Endometrial microvascular endothelial cells (primary cell): Measurements from ENCODE around the gene FILIP1L. TPM values are rescaled to one million over a fixed set of nuclear protein-coding genes. Genes with fewer than 3 reads are reported as not detected.
"Not testable (repeated sequence)": the region's sequence is repeated elsewhere in the genome, so short reads cannot be mapped to it uniquely, and the experiment has no call there.

Experiments
- in situ Hi-C: cut with HindIII; loops from 2 replicates; pipeline ENCODE4 v1.10.0; 2017; ENCODE audit warnings: low sequenced_read_pairs, low pct_unique_long_range_greater_than_20kb; ENCODE audit errors: inconsistent ontology term
- total RNA-seq: library from RNA; depleted of rRNA; stranded (reverse); fragments of >200 nt; gene quantifications from one replicate; pipeline ENCODE4 v1.2.3, GENCODE V29; 2015; ENCODE audit errors: inconsistent ontology term

FILIP1L gene
- total RNA-seq, 1 donor from 2014 or later, result 31.3 TPM

DNA sequence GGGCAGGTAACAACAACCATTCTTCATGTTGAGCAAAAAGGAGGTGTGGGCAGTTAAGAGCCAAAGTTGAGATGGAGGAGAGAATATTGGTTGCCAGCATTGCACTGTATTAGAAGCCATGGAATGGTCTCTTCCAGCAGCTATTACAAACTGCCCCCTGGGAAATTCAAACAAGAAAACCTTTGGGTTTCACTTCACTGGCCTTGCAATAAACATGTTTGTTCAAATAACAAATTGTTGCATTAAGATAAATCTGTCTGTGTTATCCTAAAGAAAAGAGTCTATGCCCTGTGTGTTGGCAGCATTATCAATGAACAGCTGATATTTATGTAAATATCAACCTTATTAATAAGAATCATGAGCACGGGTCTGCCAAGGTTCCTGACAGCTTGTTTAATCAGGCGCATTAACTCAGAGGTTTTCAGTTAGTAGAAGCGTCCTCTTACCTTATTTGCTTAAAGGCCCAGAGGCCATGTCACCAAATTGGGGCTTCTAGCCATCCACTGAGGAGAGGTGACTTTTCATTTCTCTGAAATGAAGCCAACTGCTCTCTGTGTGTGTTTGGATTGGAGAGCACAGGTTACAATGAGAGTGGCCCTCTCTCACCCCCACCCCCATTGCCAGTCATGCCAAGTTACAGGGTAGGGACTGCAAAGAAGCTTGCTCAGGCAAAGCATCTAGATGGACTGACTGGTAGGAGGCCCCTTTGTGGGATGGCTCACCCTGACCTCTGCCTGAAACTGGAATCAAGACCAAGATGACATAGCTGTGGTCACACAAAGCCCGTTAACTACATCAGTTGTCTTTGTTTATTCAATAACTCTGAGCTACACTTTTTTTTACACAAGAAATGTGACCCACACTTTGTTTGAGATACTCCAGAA, 10.5 kb downstream of the FILIP1L start:
- in situ Hi-C loops, result no loop called here

DNA sequence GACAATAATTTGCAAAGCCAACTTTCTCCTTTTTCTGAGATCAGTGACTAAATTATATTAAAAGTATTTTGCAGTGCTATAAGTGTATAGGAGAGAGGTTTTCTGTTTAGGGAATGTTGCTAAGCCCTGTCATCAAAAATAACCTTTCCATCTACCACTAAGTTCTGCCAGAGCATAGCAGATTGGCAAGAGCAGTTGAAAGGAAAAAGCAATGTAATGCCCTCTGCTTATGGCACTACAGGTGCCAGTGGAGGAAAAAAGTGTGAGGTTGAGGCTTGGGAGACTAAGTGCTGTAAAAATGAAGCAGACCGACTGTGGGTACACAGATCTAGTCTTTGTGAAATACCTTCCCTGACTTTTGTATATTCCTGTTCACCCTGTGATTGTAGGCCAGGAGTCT, 11.5 kb downstream of the FILIP1L start:
- in situ Hi-C loops, result no loop called here

DNA sequence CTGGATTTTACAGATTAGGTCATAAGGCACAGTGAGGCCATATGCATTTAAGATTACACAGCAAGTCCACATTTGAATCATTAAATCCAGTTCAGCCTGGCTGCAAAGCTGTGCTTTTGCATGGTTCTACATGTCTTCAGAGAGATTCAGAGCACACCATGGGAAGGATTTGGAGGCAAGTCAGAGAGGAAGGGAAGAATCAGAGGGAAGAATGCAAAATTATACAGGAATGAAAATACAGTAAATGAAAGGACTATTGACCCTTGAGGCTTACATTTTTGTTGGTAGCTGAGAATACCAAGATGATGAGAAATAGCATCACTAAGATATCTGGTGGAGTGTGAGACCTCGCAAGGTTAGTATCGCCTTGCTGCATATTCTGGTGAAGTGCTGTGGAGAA, 13.9 kb downstream of the FILIP1L start:
- in situ Hi-C loops, result no loop called here

DNA sequence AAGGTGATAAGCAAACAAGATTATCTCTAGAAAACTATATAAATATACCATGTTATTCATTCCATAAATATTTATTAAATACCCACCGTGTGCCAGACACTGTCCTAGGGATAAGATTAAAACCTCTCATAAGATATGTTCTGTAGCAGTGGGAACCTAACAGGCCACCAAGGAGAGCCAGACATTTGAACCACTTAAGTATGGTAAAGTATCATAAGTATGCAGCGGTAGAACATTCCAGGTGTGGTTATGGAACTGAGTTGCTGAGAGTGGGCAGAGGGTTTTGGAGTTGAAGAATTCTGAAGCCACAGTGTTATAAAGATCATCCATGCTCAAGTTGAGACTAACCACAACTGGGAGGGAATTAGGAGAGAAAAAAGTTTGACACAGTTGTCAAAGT, 14.7 kb downstream of the FILIP1L start:
- in situ Hi-C loops, result no loop called here

DNA sequence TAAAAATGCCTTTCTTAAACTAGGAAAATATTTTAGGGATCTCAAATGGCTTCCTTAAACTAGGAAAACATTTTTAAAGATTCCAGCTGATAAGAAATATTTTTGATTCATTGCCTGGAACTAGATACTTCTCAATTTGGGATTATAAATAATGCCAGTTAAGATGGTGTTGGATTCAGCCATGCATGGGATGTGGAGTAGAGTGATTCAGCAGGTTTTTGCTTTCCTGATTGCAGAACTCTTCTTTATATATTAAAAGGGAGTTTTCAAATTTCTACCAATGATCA, 15.6 kb downstream of the FILIP1L start:
- in situ Hi-C loops, result no loop called here

DNA sequence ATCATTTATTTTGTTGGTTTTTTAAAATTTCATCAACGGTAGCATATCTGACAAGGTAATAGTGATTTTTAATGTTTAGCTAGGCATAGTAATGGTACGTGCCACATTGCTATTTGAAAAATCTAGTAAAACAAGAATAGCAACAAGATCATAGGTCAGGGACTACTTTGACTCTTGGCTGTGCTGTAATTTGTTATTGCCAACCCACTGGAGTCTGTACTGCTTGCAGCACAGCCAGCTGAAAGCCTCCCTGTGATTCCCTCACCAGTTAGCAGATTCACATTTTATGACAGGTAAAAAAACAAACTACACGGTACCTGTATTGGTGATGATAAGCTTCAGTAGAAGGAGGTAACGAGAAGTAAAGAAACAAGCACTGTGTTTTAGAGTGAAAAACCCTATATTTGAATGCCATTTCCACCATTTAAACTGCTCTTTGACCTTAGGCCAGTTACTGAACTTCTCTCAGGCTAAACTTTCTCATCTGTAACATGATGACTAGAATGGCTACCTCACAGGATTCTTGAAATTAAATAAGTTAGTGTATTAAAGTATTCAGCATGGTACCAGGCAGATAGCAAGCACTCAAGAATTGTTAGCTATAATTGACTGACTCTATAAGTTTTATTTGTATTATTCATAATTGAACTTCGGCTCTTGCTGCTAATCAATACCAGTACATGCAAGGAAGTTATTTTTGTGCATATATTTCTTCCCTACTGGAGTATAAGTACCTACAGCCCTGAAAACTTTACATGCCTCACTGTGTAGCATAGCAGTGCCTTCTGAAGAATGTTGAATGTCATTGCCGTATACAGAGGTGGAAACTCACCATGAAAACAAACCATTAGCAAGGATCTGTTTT, 16.1 kb downstream of the FILIP1L start:
- in situ Hi-C loops, result no loop called here

DNA sequence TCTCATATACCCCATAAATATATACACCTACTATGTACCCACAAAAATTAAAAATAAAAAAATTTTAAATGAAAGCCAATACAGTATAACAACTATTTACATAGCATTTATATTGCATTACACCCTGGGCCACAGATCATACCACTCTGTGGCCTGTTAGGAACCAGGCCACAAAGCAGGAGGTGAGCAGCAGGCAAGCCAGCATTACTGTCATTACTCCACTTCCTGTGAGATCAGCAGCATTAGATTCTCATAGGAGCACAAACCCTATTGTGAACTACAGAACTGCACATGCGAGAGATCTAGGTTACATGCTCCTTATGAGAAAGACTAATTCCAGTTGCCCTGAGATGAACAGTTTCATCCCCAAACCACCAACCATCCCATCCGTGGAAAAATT, 17.4 kb downstream of the FILIP1L start:
- in situ Hi-C loops, result no loop called here

DNA sequence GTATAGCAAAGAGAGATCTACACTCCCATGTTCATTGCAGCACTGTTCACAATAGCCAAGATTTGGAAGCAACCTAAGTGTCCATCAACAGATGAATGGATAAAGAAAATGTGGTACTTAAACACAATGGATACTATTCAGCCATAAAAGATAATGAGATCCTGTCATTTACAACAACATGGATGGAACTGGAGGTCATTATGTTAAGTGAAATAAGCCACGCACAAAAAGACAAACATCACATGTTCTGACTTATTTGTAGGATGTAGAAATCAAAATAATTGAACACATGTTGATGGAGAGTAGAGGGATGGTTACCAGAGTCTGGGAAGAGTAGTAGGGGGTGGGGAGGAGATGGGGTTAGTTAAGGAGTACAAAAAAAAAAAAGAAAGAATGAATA, 18.0 kb downstream of the FILIP1L start:
- in situ Hi-C loops, result not testable (repeated sequence)

DNA sequence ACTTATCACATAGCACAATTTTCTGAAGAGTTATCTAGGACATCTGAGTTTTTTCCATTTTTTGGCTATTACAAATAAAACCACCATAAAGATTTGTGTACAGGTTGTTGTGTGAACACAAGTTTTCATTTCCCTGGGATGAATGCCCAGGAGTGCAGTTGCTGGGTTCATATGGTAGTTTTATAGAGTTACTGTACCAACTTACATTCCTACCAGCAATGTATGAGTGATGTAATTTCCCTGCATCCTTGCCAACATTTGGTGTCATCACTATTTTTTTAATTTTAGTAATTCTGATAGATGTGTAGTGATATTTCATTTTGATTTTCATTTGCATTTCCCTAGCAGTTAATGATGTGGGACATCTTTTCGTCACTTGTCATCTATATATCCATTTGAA, 20.5 kb downstream of the FILIP1L start:
- in situ Hi-C loops, result no loop called here

DNA sequence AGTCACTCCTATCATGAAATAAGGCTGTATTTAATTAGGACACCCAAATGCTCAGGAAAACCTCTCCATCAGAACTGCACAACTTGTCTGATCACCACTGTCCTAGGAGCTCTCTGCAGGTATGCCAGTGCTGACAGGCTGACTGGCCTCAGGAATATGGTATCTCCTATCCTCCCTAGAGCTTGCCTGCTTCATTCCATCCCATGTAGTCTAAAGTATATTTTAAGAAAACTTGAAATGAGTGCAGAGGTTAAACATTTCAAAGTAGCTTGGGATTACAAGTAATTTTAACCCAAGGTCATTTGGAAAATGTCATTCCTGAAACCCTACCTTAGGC, 23.7 kb downstream of the FILIP1L start:
- in situ Hi-C loops, result no loop called here

DNA sequence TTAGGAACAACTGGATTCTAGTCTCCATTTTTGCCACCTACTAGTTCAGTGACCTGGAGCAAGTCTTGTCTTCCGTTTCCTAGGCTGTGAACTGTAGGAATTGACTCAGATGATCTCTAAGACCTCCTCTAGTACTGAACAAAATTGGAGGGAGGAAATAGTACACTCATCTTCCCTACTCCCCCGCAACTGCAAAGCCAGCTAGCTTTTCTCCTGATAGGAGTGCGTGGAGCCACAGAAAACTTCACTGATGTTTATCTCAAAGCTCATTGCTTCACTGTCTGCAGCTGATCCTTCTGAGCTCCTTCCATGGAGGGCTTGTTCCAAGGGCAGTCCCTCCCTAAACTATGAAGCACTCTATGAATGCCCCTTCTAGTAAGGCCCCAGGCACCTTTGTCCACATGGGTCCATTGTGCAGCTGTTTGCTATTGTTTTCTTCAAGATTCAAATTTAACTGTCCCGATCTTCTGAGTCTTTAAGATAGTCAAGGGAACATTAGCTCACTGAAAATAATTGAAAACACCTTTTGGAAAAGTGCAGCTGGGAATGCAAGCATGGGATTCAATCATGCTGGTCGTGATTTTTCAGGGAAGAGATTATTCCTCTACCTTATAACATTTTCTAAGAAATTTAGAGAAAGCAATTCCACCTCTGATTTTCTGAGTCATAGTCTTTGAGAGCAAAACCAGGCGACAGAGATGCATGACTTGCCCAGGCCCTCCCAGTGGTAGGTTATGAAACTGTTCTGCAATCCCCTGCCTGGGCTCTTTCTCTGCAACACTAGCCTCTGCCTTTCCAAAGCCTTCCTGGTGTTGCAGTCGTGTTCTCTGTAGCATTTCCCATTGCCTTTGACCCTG, 24.3 kb downstream of the FILIP1L start:
- in situ Hi-C loops, result no loop called here

DNA sequence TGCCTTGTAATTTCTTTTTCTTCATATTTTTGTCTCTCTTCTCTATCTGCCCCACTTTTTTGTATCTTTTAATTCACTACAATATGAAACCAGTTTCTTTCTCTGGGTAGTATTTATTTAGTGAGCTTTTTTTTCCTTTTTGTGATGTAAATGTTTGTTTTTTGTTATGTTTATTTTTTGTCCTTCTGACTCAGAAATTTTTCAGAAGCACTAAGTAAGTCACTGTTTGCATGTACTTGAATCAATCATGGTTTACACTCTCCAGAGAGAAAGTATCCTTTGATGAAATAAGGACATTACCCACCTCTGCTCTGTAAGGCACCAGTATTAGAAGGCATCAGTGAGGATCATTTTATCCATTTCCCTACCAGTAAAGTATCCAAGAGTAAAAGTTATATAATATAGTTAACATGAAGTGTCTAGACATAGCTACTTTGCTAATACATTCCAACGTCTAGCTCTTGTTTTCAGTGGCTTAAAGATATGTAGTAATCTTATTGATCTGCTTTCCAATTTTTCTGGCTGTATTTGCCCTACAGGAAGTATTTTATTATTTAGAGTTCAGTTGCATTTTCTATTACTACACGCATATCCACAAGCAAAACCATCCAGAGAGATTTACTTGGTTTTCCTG, 25.4 kb downstream of the FILIP1L start:
- in situ Hi-C loops, result no loop called here

DNA sequence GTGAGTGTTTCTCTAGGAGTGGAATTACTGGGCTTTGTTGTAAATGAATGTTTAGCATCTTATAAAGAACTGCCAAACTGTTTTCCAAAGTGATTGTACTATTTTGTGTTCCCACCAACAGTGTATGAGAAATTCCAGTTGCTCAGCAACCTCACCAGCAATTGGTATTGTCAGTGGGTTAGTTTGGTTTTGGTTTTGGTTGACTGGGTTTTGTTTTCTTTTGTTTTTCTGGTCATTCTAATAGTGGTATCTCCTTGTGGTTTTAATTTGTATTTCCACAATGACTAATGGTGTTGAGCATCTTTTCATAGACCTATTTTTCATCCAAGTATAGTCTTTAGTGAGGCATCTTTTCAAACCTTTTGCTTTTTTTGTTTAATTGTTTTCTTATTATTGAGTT, 27.1 kb downstream of the FILIP1L start:
- in situ Hi-C loops, result no loop called here

DNA sequence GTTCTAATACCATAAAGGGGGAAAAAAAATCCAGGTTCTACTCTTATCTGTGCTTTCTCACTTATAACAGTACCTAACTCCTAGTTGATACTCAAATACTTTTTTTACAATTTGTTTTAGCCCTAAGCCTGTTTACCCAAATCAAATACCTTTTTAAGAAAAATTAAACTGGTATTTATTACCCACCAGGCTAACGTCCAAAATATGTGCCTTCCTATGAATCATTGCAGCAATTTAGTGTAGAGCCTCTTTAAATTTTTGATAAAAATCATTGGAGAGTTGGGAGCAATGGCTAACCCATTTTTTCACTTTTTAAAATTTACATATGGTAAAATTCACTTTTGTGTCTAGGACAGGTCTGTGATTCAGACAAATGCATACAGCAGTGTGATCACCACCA, 27.9 kb downstream of the FILIP1L start:
- in situ Hi-C loops, result no loop called here

DNA sequence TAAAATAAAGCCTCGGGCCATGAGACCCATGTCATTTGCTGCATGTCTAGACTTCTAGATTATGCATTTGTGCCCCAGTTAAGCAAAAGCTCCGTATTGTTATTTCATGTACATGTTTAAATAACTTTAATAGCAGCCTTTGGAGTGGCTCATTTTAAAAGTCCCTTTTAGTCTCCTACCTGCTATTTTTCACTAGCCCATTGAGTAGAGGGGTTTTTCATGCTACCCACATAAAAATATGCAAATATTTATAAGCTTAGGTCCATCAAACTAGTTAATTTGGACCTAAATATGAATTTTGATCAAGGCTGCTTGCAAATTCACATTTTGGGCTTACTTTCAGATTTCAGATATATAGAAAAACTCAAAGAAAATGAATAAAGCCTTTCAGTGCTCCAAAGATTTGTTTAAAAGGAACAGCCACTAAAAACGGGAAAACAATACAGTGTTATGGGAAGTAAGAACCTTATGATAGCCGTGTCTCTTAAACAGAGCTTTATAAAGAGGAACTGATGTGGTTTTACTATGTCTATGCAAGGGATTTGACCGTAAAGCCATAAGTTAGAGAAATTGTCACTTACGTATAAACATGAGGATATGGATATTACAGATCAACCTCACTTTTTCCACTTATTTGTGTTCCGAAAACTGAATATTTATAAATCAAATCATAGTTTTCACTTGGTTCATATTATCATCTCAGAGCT, 30.0 kb downstream of the FILIP1L start:
- in situ Hi-C loops, result no loop called here

DNA sequence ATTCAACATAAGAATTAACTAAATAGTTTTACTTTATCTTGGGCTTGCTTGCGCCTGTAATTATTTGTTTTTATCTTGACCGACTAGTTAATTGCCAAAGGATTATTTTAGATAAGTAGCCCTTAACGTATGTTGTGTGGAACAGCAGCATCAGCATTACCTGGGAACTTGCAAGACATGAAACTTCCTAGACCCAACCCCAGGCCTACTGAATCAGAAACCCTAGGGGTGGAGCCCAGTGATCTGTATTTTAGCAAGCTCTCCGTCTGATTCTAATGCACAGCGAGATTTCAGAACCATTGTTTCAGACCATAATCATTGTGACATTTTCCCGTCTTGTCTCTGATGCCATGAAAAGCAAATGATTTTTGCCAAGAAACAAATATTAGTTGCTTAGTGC, 31.1 kb downstream of the FILIP1L start:
- in situ Hi-C loops, result no loop called here

DNA sequence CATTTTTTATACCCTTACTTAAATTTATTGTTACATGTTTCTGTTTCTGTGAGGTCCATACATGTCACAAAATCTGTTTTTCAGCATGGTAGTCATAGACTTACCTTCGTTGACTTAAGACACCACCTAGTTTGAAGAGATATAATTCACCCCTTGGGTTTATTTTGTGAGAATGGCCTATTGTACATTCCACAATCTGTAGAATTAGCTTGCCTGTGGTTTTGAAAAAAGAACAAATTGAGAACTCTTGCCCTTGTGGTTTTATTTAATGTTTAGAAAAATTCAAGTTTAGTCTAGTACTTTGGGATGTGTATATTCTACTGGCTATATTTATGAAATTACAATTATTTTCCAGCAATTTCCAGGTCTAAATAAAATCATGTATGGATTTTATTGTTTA, 31.6 kb downstream of the FILIP1L start:
- in situ Hi-C loops, result no loop called here

DNA sequence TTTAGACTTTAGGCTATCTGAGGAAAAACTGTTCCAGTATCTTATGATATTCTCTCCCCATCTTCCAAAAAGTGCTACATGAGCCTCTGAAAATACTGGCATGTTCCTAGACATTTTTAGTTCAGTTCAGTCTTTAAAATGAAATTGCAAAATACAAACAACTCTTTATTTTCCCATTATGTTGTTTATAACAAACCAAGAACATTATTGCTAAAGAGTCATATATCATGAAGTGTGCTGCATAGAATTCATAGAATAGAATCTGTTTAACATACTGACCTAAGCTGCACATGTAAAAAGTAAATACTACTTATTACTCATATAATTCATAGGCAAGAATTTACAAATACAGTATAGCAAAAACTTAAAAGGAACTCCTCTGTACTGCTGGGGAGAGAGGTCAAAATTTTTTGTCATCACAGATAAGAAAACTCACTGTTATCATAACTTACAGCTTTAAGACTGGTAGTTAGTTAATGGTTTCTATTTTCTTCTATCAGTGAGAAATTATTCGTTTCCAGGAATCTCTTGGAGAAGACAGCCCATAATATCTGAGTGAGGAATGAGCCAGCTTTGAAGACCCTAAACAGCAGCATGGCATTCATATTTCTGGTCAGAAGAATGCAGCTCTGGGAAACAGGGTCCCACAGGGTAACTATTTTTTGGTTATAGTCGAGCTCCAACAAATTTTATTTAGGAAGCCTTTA, 32.2 kb downstream of the FILIP1L start:
- in situ Hi-C loops, result no loop called here
